H1 (cell line): ENCODE results near the gene MEN1. TPM values are rescaled to one million over a fixed set of nuclear protein-coding genes. Genes with fewer than 3 reads are reported as not detected.

ENCODE experiments used
- CBX8 ChIP-seq: fragments of 300-800, 300-1000 bp; sonication (generic); IDR thresholded peaks from 2 replicates; pipeline ENCODE4 v1.7.1; 2016; ENCODE audit warnings: low read depth, low read length, borderline replicate concordance
- CEBPB ChIP-seq: IDR thresholded peaks from 2 replicates; pipeline ENCODE4 v1.6.1; 2012; ENCODE audit warnings: low read depth, low read length
- CHD2 ChIP-seq: IDR thresholded peaks from 2 replicates; pipeline ENCODE4 v1.6.1; 2012; ENCODE audit warnings: low read length, improper control_type of control experiment
- CREB1 ChIP-seq: IDR thresholded peaks from 2 replicates; pipeline ENCODE4 v1.6.1; 2012; ENCODE audit warnings: inconsistent platforms
- JUN ChIP-seq: IDR thresholded peaks from 2 replicates; pipeline ENCODE4 v1.6.1; 2011; ENCODE audit warnings: low read depth, mild to moderate bottlenecking, improper control_type of control experiment, low read length
- PHF8 ChIP-seq: fragments of 200-600 bp; sonication (generic); conservative IDR thresholded peaks from 2 replicates; pipeline ENCODE4 v1.7.1; 2012; ENCODE audit warnings: low read depth, mild to moderate bottlenecking, inconsistent platforms, low read length, moderate library complexity
- RBBP5 ChIP-seq: IDR thresholded peaks from 2 replicates; pipeline ENCODE4 v1.7.1; 2012; ENCODE audit warnings: low read depth, mild to moderate bottlenecking, inconsistent platforms, low read length, moderate library complexity, borderline replicate concordance
- RFX5 ChIP-seq: IDR thresholded peaks from 2 replicates; pipeline ENCODE4 v1.6.1; 2011; ENCODE audit warnings: low read depth, low read length, improper control_type of control experiment, borderline replicate concordance
- SIX5 ChIP-seq: IDR thresholded peaks from 2 replicates; pipeline ENCODE4 v1.6.1; 2011; ENCODE audit warnings: mild to moderate bottlenecking, low read depth, low read length
- SP1 ChIP-seq: IDR thresholded peaks from 2 replicates; pipeline ENCODE4 v1.6.1; 2011; ENCODE audit warnings: low read depth, low read length
- SP2 ChIP-seq: IDR thresholded peaks from 2 replicates; pipeline ENCODE4 v1.6.1; 2012; ENCODE audit warnings: mild to moderate bottlenecking, low read length, inconsistent platforms
- SP4 ChIP-seq: IDR thresholded peaks from 2 replicates; pipeline ENCODE4 v1.6.1; 2012; ENCODE audit warnings: low read length, inconsistent platforms
- TEAD4 ChIP-seq: IDR thresholded peaks from 2 replicates; pipeline ENCODE4 v1.6.1; 2012; ENCODE audit warnings: low read depth, low read length, inconsistent platforms, mixed read lengths
- polyA plus RNA-seq, 7 experiments: library from polyadenylated mRNA; depleted of rRNA in 3 of 7; stranded (reverse) in 5 of 7; unstranded in 2 of 7; fragments of >200 nt in 5 of 7; fragments of 200-250 nt in 2 of 7; gene quantifications; 1 replicate in 5 of 7; 2 replicates in 1 of 7; 4 replicates in 1 of 7; pipeline versions ENCODE4 v1.2.1 to v1.2.3, GENCODE V29; 2011 to 2013; ENCODE audit warnings: missing spikeins in 2 of 7, mixed read lengths in 2 of 7
- total RNA-seq: library from RNA; stranded (reverse); fragmentation: NEBNext Ultra II Directional; extraction: Animal tissue kit (Norgen Biotek cat#: 25700); gene quantifications from 2 replicates; pipeline ENCODE4 v1.2.1, GENCODE V29; 2021
- TF ChIP-seq, protein P1 (sequence below), 3 experiments: IDR thresholded peaks; 1 replicate in 2 of 3; 2 replicates in 1 of 3; pipeline versions ENCODE4 v1.5.1 to v1.6.1; 2011; ENCODE audit warnings: low read length in 3 of 3, mild to moderate bottlenecking in 3 of 3, inconsistent platforms in 2 of 3, low read depth in 1 of 3, moderate library complexity in 1 of 3; ENCODE audit not compliant: insufficient read depth in 1 of 3; ENCODE audit errors: control extremely low read depth in 1 of 3
- TF ChIP-seq, protein P2 (sequence below): IDR thresholded peaks from 2 replicates; pipeline ENCODE4 v1.6.1; 2012; ENCODE audit warnings: inconsistent platforms

MEN1 gene
- total and polyA plus RNA-seq, 2 of the 8 experiments (the other 6 are each of a cell fraction or from before 2014, with no cell fraction given), result 47.2 to 56.3 TPM

DNA sequence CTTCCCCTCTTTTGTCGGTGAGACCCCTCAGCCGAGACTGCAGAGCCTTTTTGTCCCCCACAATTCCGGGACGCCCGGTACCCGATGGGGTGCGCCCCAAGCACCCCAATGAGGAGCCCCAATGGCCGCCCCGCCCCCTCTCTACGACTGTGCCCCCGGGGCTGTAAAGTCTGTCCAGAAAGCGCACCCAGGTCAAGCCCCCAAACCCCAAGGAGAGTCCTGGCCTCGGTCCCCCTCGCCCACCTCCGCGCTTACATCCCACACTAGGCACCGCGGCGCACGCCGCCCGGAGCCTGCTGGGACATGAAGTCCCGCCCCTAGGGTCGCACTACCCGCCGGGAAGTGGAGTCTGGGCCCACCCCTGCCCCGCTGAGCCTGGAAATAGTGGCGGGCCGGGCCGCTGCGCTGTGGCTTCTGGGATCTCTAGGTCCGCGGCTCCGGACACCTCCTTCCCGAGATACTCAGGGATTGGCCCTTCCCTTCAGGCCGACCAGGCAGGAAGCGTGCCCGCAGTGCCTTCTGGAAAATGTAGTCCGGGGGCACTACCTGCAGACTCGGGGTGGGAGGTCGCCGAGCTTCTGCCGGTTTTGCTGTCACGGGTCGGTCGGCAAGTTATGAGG is at the start of gene MEN1 (continued):
- TF ChIP-seq SIX5 (peak; percentile 60), TEAD4 (no peak), SP4 (no peak), RBBP5 (0 out of 2 replicates have a peak, but pooled peaks have one; percentile 2), PHF8 (no peak), CREB1 (peak; percentile 67; the same call in 1 of the 2 replicates), CEBPB (no peak), RFX5 (no peak), JUN (no peak), CHD2 (0 out of 2 replicates have a peak, but pooled peaks have one; percentile 17), SP2 (no peak), SP1 (no peak), CBX8 (no peak)
- TF ChIP-seq, protein P1, sequence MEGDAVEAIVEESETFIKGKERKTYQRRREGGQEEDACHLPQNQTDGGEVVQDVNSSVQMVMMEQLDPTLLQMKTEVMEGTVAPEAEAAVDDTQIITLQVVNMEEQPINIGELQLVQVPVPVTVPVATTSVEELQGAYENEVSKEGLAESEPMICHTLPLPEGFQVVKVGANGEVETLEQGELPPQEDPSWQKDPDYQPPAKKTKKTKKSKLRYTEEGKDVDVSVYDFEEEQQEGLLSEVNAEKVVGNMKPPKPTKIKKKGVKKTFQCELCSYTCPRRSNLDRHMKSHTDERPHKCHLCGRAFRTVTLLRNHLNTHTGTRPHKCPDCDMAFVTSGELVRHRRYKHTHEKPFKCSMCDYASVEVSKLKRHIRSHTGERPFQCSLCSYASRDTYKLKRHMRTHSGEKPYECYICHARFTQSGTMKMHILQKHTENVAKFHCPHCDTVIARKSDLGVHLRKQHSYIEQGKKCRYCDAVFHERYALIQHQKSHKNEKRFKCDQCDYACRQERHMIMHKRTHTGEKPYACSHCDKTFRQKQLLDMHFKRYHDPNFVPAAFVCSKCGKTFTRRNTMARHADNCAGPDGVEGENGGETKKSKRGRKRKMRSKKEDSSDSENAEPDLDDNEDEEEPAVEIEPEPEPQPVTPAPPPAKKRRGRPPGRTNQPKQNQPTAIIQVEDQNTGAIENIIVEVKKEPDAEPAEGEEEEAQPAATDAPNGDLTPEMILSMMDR (IDR thresholded peaks at IDR 0.05; ENCODE audit: control extremely low read depth in 1 of 3, insufficient read depth in 1 of 3, low read depth in 1 of 3, low read length in 3 of 3), result no peak
- TF ChIP-seq, protein P2, sequence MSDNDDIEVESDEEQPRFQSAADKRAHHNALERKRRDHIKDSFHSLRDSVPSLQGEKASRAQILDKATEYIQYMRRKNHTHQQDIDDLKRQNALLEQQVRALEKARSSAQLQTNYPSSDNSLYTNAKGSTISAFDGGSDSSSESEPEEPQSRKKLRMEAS, result no peak; the same call in 1 of the 2 replicates
